Right renal cortex interstitium (tissue), 3 donors: Measurements from ENCODE around the gene CDH5. TPM values are rescaled to one million over a fixed set of nuclear protein-coding genes. Genes with fewer than 3 reads are reported as not detected.

Experiments
- DNase-seq, 3 donors: peaks; one replicate each; pipeline ENCODE4 v3.0.0-alpha.2; 2013; ENCODE audit warnings: low read depth in 3 of 3, low spot score in 2 of 3
- polyA plus RNA-seq, 3 donors: library from polyadenylated mRNA; unstranded; fragments of 120-200 nt; gene quantifications; one replicate each; pipeline ENCODE4 v1.2.1, GENCODE V29; 2013; ENCODE audit not compliant: insufficient read length in 3 of 3

The CDH5 gene
- polyA plus RNA-seq, 3 donors = 62.7 to 68.8 (median 63.3) TPM

DNA sequence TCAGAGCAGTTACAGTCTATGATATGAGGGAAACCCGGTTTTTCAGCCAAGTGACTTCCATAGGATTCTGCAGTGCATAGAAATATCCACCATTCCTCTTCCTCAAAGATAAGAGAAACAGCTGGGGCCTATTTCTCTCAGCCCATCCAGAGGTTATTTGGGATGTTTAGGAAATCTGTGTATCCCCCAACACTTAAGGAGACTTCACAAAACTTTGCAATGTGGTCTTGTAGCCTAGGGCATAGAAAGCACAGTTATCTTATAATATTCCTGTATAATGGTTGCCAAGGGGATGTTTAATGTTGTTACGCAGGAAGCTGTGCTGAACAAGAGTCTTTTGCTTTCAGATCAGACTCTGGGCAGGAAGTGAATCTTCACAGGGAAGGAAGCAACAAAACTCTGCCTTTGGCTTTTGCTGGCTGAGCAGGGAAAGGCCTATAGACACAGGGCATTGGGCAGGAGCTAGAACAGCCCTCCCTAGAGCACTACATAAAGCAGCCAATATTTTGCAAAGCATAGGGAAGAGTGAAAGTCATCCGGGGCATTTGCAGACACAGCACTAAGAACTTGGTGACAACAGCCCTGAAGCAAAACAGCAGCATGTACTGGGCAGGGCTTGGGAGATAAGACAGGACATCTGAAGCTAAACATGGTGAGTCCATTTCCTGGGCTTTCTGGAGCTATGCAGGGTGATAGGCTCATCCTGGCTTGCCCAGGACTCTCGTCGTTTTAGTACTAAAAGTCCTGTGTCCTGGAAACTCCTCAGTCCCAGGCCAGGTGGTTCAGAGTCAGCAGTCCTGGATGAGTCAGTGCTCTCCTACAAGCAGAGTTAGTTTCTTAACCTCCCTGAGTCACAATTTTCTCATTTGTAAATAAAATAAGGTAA lies 41.9 kb downstream of the CDH5 start:
- DNase-seq = no peak

DNA sequence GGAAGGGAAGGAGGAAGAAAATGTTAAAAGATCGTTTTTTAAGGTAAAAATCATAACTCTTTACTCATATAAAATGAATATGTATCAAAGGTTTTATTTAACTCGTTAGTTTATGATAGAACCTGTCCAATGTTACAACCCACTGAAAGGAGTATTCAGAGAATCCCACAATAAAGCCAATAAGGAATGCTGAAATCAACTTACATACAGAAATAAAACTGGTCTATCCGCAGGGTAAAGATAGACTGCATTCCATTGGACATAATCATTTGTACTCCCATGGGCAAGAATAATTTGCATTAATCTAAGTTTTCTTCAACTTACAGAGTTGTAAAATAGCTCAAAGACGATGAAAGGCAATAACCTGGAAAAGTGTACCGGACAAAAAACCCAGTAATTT lies 42.7 kb downstream of the CDH5 start:
- DNase-seq = no peak

DNA sequence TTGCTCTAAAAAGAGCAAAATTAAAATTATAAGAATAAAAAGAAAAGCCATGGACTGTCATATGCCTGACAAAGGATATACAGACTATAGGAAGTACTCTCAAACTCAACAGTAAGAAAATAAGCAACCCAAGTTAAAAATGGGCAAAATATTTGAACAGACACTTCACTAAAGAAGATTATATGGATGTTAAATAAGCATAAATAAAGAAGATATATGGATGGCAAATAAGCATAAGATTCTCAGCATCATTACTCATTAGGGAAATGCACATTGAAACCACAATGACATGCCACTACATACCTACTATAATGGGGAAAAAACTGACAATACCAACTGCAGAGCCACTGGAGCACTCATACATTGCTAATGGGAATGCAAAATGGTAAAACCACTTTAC lies 45.7 kb downstream of the CDH5 start:
- DNase-seq = no peak

DNA sequence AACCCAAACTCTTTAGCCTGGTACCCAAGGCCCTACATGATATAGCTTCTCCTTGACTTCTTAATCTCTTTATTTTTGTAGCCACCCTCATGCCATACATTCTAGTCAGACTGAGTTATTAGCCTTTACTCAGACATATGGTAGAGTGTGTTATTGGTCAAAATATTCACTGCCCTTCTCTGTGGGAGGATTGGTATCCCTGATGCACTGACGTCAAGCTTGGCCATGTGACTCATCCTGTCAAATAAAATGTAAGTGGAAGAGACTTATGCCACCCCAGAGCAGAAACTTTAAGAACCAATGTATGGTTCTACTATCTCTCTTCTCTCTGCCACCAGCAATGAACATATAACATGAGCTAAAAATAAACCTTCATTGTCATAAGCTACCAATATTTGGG lies 48.4 kb downstream of the CDH5 start:
- DNase-seq = no peak

DNA sequence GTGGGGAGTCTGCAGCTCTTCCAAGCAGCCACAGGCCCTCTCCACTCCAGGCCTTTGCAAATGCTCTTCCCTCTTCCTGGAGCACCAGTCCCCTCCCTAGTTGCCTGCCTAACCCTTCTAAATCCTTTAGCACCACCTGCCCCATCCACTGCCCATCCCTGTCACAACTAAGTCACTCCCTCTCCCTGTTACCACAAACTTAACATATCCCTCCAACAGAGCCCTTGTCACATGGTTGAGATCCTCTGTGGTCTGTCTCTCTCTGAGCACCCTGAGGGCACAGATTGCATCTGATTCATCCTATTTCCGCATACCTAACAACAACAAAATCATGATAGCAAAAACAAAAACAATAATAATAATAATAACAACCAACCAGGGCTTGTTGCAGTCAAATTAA lies 49.6 kb downstream of the CDH5 start:
- no peak for DNase-seq

DNA sequence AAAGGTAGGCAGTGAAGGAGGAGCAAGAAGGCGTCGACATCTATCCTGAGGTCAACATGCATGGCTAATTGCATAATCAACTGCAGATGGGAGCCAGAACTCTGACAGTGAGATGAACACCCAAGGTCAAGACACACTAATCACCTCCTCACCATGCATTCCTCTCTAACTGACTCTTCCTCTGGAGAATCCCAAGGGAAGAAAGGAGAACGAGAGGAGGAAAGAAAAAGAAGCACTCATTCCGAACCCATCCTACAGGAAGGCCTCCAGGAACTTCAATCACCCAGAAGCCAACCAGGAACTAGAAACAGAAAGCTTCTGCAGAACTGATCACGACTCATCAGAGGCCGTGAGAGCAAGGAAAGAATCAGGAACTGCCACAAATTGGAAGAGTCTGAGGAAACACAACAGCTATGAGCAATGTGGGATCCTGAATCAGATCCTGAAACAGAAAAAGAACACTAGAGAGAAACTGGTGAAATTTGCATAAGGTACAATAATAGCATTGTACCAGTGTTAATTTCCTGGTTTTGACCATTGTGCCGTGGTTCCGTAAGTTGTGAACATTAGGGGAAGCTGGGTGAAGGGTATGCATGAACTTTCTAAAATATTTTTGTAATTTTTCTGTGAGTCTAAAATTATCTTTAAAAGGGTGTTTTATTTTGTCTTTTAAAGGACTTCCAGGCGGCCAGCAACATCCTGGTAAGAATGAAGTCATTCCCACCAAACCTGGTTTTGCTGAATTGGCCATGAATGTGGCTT lies 50.6 kb downstream of the CDH5 start:
- no peak for DNase-seq

DNA sequence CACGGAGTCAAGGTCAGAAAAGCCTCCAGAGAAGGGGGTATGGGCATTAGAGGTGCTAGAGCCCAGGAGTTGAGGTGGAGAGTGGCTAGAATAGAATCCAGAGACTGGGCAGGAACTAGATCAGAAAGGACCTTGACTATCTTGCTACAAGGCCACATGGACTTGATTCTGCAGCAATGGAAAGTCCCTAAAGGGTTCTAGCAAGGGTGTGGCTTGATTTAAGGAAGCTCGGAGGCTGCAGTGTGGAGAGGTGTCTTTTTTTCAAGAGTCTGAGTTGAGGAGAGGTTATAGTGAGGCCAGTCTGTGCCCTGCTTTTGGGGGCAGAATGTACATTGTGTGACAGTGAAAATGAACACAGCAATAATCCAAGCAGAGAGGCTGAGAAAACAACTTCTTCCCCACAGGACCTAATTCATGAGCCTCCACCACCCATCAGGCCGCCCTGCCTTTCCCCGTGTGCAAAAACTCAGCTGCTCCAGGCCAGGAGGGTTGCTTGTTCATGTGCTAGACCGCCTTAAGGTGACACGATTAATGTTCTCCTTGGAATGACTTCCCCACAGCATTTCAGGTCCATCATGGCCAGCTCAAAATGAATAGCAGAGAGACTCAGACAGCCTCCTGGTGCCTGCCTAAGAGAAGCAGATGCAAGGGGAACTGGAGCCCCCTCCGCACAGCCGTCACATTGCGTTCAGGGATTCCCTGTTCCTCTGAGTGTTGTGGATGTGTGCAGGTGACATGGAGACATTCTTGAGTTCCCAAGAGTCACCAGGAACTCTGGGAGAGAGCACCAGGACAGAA lies 51.9 kb downstream of the CDH5 start:
- DNase-seq = no peak

DNA sequence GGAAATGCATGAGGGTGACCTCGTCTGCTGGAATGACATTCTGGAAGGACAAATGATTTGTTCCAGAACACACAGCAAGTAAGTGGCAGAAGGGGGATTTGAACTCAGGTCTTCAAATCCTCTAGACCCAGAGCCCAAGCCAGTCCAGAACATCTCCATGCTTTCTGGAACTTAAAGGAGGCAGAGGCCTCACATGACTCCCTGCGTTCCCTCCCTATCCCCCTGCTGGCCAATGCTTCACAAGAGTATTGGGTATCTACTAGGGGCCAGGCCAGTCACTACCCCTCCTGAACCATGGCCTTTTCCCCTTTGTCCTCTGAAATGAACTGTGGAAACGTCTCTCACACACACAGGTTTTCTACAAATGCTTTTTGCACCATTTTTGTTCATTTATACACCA lies 53.0 kb downstream of the CDH5 start:
- no peak for DNase-seq

DNA sequence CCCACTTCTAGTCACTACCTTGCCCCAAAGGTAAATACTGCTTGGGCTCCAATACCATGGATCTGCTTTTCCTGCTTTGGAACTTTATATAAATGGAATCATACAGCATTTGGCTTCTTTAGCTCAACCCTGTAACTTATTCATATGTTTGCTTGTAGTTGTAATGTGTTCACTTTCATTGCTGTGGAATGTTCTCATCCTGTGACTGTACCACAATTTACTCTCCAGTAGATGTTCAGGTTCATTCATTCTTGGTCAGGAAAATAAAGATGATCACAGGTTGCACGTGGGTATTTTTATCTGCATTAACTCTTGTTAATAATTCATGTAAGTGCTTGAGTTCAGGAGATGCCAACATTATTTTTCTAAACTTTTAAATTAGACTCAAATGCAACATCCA lies 53.9 kb downstream of the CDH5 start:
- DNase-seq = no peak

DNA sequence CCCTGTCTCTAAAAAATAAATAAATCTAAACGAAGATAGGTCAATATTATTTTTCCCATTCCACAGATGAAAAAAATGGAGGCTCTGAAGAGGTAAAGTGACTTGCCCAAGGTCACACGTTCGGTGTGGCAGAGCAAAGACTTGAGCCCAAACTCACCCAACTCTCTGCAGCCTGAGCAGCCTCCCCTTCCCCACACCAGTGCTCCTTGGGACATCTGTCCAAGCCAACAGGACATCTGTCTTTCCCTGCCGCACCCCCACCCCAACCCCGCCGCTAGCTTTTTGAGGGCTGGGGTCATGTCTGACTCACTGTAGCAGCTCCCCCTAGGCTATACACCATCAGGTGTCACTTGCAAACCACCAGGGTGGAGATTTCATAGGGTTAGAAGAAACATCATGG lies 55.4 kb downstream of the CDH5 start:
- DNase-seq = no peak

DNA sequence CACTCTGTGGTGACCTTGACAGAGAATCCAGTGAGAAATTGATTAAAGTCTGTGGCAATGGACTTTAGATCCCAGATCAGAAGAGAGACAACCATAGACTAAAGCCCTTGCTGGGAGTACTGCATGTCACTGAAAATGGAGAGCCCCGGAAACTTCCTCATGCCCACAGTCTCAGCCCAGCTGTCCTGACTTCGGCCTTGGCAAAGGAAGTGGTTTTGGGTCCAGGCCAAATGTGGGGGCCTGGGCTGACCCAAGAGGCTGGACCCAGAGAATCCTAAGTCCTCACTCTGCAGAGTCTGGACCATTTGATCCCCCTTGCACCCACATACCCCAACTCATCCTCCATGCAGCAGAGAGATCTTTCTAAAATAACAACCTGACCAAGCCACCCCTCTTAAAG lies 55.9 kb downstream of the CDH5 start:
- no peak for DNase-seq

DNA sequence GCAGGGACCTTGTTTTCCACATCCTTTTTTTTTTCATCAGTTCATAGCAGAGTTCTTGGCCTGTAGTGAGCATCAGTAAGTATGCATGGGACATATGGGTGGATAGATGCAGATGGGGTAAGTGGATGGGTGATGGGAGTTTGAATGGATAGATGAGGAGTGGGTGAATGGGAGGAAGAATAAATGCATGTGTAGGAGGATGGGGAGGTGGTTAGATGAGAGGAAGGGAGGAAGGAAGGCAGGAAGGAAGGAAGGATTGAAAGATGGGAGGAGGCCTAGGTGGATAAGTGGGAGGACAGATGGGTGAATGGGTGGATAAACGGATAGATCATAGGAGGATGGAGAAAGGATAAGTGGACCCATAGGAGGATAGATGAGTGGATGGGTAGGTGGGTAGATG lies 56.7 kb downstream of the CDH5 start:
- no peak for DNase-seq

DNA sequence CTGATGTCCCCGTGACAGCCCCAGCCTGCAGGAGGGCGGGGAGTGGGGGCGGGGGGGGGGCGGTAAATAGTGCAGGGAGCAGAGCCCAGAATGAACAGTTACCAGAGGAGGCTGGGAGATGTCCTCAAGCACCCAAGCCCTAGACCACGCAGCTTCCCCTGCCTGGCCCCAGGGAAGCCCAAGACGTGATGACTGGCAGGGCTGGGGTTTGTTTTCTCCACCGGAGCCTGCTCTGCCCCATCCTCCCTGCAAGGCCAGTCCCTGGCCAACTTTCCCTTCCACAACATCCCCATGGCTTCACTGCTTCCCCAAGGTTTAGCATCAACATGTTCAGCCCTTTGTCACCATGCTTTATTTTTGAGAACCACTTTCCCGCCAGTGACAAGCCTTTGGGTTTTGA lies 59.2 kb downstream of the CDH5 start:
- no peak for DNase-seq

DNA sequence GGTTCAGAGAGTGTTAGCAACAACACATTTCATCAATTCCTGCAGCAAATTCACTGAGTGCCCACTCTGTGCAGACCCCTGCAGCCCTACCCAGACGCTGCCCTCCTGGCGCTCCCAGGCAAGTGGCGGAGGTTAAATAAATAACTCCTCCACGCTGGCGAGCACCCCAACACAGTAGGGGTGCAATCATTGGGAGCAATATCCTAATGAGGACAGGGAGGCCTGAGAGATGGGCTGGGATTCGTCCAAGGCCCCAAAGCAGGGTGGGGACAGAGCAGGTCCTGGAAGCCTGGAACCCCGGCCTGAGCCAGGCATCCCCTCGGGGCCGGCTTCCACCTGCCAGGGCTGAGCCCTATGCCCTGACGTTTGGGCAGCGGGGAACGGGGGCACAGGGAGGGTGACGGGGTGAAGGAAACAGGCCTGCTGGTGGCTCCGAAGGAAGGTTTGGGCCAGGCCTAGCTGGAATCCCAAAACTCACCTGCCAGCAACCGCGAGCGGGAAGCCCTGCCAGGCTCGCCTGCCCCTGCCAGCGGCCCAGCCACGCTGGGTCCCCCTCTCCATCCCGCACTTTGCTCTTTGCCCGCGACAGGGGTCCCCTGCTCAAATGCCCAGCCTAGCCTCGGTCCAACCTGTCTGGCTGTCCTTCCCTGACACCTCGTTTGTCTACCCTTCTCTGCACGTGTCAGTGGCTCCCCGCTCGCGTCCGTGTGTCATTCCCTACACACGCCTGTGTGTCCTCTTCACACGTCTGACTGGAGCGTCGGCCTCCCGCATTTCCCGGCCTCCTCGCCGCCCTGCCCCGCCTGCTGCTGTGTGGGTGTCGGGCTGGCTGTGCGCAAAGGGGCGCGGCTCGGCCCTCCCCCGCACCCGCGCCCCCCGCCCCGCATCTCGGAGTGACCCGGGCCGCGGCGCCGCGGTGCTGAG lies 59.9 kb downstream of the CDH5 start:
- no peak for DNase-seq

DNA sequence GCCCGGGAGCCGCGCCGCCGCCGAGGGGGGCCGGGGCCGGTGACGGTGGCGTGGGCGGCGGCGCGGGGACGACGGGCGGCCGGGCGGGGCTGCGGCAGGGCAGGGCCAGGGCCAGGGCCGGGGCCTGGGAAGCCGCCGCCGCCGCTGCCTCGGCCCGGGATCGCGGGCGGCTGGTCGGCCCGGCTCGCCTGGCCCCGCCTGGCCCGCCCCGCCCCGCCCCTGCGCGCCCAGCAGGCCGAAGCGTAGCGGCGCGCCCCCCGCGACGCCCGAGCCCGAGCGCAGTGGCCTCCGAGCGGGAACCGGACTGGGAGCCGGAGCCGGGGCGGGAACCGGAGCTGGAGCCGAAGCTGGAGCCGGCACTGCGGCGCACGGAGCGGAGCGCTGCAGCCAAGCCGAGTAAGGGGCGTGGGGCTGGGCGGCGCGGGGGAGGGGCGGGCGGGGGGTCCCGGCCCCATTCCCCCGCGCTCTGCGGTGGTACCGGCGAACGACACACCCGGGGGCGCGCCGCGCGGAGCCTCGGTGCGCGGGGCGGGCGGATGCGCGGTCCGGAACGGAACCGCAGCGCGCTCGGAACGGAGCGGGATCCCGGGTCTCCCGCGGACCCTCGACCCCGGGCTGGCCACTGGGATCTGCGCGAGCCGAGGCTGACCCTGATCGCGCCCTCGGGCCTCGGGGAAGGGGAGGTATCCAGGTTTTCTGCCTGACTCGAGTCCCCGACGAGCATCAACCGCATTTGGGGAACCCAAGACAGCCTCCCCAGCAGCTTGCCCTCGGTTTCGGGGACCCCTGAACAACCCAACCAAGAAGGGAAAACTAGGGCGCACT lies 60.8 kb downstream of the CDH5 start, which contains the start of gene BEAN1:
Gene BEAN1 (plus strand): TSS at position 260 of the 825 bp plus-strand sequence. CDS start 10,382 bp downstream, outside the sequence.
- no peak for DNase-seq

DNA sequence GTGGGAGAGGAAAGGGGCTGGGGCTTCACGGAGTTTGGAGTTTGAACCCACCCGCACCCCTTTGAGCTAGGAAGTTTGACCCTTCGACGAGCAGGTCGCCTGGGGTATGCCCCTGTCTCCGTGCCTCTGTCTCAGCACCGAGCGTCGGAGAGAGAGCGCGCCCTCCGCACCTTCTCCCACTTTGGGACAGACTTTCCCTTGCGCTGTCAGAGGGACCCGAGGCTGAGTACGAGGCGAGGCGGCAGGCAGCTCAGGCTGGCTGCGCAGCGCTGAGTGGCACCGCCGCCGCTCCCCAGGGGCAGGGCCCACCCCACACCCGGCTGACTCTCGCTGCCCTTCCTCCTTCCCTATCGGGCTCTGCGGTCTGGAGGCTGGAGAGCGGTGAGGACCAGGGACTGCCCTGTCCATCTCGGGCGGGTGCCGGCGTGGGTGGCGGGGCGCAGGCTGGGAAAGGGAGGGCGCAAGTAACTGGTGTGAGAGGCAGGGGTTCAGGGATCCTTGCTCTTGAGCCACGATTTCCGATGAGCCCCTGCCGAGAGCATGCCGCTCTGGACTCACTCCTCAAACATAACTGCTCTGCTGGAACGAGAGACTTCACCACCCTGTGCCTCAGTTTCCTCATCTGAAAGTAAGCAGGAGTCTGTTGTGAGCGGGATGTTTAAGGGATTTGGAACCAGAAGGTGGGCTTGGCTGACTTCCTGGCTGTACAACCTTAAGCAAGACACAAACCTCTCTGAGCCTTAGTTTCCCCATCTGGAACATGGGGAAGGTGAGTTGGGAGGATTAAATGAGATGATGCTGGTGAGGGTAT lies 61.6 kb downstream of the CDH5 start:
- no peak for DNase-seq

DNA sequence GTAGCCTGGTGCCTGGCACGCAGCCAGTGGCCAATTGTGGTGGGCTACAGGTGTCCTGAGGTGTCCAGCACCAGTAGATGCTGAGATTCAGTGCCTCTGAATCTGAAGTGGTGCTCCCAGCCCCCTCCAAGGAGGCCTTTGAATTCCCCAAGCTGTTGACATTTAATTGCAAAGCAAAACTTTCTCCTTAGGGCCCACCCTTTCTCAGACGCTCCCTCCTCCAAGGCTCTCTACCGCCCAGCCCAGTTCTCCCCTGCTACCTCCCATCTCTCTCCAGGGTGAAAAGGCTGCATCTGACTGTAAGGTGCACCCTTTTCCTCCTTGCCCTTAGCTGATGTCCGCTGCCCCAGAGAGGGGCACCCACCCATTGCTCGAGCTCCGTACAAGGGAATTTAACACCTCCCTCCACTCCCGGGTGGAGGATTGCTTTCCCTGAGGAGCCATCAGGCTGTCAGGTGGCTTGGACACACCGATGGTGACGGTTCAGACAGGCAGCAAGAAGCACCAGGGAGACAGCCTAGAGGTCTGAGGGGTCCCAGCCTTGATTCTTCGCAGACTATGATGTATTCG lies 62.3 kb downstream of the CDH5 start:
- DNase-seq = no peak
